ENCODE results near the gene CES4A.

GRCh38 chr16:66964049-66964448, 24.3 kb upstream of the CES4A start:
- TF ChIP-seq, protein P1, sequence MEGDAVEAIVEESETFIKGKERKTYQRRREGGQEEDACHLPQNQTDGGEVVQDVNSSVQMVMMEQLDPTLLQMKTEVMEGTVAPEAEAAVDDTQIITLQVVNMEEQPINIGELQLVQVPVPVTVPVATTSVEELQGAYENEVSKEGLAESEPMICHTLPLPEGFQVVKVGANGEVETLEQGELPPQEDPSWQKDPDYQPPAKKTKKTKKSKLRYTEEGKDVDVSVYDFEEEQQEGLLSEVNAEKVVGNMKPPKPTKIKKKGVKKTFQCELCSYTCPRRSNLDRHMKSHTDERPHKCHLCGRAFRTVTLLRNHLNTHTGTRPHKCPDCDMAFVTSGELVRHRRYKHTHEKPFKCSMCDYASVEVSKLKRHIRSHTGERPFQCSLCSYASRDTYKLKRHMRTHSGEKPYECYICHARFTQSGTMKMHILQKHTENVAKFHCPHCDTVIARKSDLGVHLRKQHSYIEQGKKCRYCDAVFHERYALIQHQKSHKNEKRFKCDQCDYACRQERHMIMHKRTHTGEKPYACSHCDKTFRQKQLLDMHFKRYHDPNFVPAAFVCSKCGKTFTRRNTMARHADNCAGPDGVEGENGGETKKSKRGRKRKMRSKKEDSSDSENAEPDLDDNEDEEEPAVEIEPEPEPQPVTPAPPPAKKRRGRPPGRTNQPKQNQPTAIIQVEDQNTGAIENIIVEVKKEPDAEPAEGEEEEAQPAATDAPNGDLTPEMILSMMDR (IDR thresholded peaks at IDR 0.05), result no peak
- TF ChIP-seq EZH2 (IDR thresholded peaks at IDR 0.05) (no peak), EZH2phosphoT487 (IDR thresholded peaks at IDR 0.05) (no peak)
